Measurements from ENCODE around the gene SLC1A5. TPM values are rescaled to one million over a fixed set of nuclear protein-coding genes. Genes with fewer than 3 reads are reported as not detected.
A peak's percentile ranks its signal among the peaks of the same experiment; 100 is the strongest.

Gene SLC1A5
- total RNA-seq, 1 experiment from 2014 or later: 239 TPM

DNA sequence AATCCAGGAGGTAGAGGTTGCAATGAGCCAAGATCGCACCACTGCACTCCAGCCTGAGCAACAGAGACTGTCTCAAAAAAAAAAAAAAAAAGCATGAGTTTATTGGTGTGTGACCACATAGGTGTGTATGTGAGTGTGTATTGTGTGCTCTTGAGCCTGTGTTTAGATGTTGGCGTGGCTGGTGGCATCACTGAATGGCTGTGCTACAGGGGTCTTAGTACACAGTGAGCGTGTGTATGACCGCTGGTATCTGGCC is 2.5 kb downstream of the SLC1A5 start:
- H3K4me1 Mint-ChIP-seq: peaks cover 45% of the 10 kb centered on the region
- H3K27ac Mint-ChIP-seq: peak overlapping the region; percentile 92
- H3K4me3 Mint-ChIP-seq: peak overlapping the region; percentile 95
- ChIA-PET CTCF (interaction anchor here (0.7 to 3.2 kb wide), 4 partner anchors 19 to 118 kb away, joined by 3 to 14 read pairs (median 4); no protein-coding TSS in a partner anchor), POLR2A (interaction anchor here (1.0 kb wide), 1 partner anchor 19 kb away, joined by 3 read pairs; no protein-coding TSS in a partner anchor)
- H3K27me3 Mint-ChIP-seq (ENCODE audit: low read depth): peaks cover 16% of the 10 kb centered on the region
- no peak for DNase-seq (ENCODE audit: low spot score)
- TF ChIP-seq, protein P1, sequence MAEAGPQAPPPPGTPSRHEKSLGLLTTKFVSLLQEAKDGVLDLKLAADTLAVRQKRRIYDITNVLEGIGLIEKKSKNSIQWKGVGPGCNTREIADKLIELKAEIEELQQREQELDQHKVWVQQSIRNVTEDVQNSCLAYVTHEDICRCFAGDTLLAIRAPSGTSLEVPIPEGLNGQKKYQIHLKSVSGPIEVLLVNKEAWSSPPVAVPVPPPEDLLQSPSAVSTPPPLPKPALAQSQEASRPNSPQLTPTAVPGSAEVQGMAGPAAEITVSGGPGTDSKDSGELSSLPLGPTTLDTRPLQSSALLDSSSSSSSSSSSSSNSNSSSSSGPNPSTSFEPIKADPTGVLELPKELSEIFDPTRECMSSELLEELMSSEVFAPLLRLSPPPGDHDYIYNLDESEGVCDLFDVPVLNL (CRISPR knock-in tag; IDR thresholded peaks at IDR 0.05; ENCODE audit: borderline replicate concordance, low read depth): no peak
- TF ChIP-seq PRRX2 (CRISPR knock-in tag; IDR thresholded peaks at IDR 0.05) (no peak), ZBTB21 (CRISPR knock-in tag; IDR thresholded peaks at IDR 0.05; ENCODE audit: borderline replicate concordance) (no peak), NR2C2 (CRISPR knock-in tag; IDR thresholded peaks at IDR 0.05) (no peak), NR1H2 (CRISPR knock-in tag; IDR thresholded peaks at IDR 0.05) (no peak), NFYB (CRISPR knock-in tag; conservative IDR thresholded peaks at IDR 0.05; ENCODE audit: low read depth) (no peak), ZNF281 (CRISPR knock-in tag; IDR thresholded peaks at IDR 0.05) (no peak), GTF2I (CRISPR knock-in tag; conservative IDR thresholded peaks at IDR 0.05) (no peak), ZMAT4 (CRISPR knock-in tag; IDR thresholded peaks at IDR 0.05) (no peak), GRHL2 (CRISPR knock-in tag; IDR thresholded peaks at IDR 0.05; ENCODE audit: insufficient replicate concordance, severe bottlenecking) (no peak), CREB1 (CRISPR knock-in tag; IDR thresholded peaks at IDR 0.05) (no peak), HMGA2 (CRISPR knock-in tag; IDR thresholded peaks at IDR 0.05) (no peak)
- TF ChIP-seq, protein P2, sequence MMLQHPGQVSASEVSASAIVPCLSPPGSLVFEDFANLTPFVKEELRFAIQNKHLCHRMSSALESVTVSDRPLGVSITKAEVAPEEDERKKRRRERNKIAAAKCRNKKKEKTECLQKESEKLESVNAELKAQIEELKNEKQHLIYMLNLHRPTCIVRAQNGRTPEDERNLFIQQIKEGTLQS (CRISPR knock-in tag; conservative IDR thresholded peaks at IDR 0.05): no peak
- TF ChIP-seq, protein P3, sequence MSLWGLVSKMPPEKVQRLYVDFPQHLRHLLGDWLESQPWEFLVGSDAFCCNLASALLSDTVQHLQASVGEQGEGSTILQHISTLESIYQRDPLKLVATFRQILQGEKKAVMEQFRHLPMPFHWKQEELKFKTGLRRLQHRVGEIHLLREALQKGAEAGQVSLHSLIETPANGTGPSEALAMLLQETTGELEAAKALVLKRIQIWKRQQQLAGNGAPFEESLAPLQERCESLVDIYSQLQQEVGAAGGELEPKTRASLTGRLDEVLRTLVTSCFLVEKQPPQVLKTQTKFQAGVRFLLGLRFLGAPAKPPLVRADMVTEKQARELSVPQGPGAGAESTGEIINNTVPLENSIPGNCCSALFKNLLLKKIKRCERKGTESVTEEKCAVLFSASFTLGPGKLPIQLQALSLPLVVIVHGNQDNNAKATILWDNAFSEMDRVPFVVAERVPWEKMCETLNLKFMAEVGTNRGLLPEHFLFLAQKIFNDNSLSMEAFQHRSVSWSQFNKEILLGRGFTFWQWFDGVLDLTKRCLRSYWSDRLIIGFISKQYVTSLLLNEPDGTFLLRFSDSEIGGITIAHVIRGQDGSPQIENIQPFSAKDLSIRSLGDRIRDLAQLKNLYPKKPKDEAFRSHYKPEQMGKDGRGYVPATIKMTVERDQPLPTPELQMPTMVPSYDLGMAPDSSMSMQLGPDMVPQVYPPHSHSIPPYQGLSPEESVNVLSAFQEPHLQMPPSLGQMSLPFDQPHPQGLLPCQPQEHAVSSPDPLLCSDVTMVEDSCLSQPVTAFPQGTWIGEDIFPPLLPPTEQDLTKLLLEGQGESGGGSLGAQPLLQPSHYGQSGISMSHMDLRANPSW (CRISPR knock-in tag; conservative IDR thresholded peaks at IDR 0.05; ENCODE audit: low read depth): no peak
- peaks cover 40% of the 10 kb centered on the region for H3K36me3 Mint-ChIP-seq
- ATAC-seq: no peak
- no peaks in the 10 kb centered on the region for H3K9me3 Mint-ChIP-seq

GRCh38 chr19:46785054-46785979 is 3.1 kb downstream of the SLC1A5 start:
- peaks cover 45% of the 10 kb centered on the region for H3K4me1 Mint-ChIP-seq
- peaks cover 16% of the 10 kb centered on the region for H3K27me3 Mint-ChIP-seq (ENCODE audit: low read depth)
- TF ChIP-seq ZNF138 (CRISPR knock-in tag; conservative IDR thresholded peaks at IDR 0.05): no peak
- TF ChIP-seq HMGXB4 (CRISPR knock-in tag; IDR thresholded peaks at IDR 0.05): 0 out of 2 replicates have a peak, but pooled peaks have one; percentile 10
- POLR2A ChIA-PET: interaction anchor here (0.5 to 1.3 kb wide), 10 partner anchors 12 to 328 kb away, joined by 3 to 6 read pairs (median 3); partner anchors contain the start of gene ZC3H4
- DNase-seq (ENCODE audit: low spot score): no peak
- peak overlapping the region; percentile 95 for H3K4me3 Mint-ChIP-seq
- CTCF ChIA-PET: interaction anchor here (0.5 to 3.2 kb wide), 10 partner anchors 18 to 228 kb away, joined by 3 to 14 read pairs (median 4); no protein-coding TSS in a partner anchor
- ATAC-seq: no peak
- H3K27ac Mint-ChIP-seq: peak overlapping the region; percentile 92
- H3K36me3 Mint-ChIP-seq: peaks cover 40% of the 10 kb centered on the region
- H3K9me3 Mint-ChIP-seq: no peaks in the 10 kb centered on the region
